SIG-M5 (cell line): ENCODE measurements around the gene KCNG2.
"Not testable (repeated sequence)": the region's sequence is repeated elsewhere in the genome, so short reads cannot be mapped to it uniquely, and the experiment has no call there.

Experiments used
- DNase-seq: peaks from one replicate; lab custom pipeline; 2025; lab: John Stamatoyannopoulos, UW

The KCNG2 gene

DNA sequence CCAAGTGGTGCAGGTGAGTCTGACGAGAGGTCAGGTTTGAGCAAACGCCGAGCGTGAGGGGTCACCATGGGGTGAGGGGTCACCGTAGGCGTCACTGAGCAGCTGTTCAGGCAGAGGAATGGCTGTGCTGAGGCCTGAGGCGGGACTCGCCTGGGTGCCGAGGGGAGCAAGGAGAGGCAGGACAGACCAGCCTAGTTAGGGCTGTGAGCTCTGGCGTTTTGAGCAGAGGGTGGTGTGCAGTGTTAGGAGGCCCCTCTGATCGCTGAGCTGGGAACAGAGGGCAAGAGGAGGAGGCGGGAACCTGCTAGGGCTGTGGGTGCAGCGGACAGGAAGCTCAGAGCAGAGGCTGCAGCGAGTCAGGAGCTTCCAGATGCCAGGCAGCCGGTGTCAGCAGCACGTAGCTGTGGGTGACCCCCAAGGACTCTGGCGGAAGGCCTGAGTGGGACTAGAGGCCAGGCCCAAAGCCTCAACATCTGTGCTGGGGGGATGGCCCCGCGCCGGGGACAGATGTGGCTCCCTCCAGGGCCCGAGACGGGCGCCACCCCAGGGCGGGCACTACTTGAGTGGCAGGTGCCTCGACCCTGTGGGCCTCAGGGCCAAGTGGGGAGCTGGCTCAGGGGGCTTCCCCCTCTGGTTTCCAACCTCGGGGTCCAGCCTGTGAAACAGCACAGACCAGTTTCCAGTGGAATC lies 55.7 kb downstream of the KCNG2 start:
- no peak for DNase-seq

DNA sequence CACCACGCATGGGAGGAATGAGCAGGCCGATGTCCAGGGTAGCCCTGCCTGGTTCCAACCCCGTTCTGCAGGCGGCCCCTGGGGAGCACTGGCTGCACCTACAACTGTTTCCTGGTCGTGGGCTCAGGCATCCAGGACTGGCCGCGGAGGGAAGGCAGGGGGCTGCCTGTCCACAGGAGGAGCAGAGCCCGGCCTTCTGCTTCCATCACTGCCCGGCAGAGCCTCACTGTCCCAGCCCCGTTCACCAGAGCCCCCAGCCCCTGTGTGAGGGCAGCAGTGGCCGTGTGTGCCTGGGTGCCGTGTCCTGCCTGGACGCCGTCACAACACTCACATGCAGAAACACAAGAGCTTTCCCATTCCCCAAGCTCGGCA lies 56.2 kb downstream of the KCNG2 start:
- DNase-seq = no peak

DNA sequence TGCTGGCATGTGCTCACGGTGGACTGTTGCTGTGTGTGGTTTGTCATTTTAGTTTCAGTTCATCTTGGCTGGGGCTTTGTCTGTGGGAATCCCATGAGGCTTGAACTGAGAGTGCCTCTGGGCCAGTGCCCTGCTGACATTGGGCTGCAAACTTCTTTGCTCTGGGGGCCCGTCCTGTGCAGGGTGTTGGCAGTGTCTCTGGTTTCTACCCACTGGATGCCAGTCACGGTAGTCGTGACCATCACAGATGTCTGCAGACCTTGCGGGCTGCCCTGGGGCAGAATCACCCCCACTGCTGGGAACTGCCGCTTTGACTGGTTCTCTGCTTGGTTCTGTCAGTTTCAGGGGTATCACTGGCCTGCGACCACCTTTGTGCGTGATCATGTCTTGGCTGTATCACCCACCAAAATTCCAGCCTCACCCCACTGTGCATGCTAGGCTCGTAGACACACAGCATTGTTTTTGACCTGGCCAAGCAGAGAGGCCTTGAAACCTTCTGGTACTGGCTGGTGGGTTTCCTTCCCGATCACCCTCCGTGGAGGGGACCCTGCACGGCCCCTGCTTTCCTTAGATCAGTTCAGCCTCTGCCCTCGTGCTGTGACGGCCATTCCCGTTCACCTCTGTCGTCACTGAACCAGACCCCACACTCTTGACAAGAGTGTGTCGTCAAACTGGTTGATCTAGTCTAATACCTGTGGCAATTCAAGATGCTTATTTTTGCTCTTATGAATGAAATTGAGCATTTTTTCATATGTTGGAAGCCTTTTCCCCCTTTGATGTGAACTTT lies 57.6 kb downstream of the KCNG2 start:
- no peak for DNase-seq

DNA sequence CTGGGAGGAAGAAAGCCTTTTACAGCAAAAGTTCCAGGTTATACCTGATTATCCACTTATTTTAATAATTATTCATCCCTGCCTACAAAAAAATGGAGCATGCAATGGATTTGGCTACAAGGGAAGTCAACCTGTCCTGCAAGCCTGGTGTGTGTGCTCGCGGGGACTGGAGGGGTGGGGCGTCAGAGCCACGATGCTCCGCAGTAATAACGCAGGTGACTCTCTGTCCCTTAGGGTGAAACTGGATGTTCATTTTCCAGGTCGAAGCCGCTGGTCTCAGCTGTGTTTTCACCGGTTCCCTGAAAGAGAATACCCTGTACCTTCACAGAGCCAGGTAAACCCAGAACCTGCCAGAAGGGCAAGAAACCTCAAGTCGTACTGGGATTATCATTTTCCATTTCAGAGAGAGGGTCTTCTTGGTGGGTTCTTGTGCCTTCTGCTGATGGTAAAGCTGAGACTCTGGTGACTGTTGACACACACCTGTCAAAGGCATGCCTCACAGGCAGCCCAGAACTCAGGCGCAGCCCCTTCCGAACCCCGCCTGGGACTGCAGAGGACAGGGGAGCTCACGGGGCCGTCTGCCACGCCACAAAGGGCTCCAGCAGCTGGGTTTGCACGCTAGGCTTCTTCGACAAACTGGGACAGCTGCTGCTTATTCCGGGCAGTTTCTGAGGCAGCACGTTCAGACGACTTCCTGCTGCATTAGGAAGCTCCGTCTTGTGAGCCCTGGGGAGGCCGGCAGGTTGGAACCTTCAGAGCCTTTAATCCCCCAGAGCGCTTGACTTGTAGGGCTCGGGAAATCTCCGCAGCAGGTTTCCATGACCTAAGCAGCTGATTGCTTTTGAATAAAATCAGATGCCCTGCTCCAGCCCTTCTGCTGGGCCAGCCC lies 58.6 kb downstream of the KCNG2 start:
- DNase-seq = no peak

DNA sequence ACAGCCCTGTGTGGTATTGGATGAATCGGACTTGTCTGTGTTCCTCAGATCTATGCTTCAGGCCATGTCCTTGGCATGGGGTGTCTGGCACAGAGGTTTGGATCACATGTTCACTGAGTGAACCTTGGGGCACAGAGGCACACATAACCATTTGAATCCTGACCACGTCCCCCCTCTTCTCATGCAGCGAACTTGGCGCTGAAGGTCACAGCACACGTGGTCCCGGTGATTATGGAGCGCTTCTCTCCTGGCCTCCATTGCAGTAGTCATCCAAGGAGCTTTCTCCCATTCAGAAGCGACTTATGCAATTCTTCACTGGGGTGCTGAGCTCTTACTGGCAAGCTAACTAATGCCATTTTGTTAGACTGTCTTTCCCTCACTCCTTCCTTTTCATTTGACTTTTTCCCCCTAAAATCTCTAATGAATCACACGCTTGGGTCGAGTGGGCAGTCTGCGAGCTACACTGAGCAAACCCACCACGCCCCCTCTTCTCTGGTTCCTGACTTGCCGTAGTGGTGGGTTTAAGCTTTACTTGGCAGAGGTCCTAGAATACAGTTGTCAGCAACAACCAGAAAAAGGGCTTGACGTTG lies 59.4 kb downstream of the KCNG2 start:
- no peak for DNase-seq

DNA sequence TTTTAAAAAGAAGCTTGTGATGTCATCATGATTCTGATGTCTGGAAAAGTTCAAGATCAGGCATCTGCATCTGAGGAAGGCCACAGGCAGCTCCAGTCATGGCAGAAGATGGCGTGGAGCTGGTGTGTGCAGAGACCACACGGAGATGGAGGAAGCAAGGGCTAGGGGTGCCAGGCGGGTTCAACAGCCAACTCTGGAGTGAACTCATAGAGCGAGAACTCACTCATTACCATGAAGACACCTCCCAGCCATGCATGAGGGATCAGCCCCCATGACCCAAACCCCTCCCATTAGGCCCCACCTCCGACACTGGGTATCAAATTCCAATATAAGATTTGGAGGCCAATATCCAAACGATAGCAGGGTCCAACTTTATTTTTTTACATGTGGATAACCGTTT lies 61.6 kb downstream of the KCNG2 start:
- DNase-seq = no peak

DNA sequence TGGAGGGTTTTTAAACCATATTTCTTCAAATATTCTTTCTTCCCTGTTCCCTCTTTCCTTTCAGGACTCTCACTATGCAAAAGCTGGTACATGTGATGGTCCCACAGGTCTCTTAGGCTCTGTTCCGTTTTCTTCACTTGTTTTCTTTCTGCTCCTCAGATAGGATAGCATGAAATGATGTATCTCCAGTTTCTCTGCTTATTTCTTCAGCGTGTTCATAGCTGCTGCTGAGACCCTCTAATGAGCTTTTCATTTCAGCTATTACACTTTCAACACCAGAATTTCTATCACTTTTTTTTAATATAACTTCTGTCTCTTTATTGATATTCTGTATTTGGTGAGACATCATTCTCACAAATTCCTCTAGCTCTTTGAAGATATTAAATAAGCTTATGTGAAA lies 63.9 kb downstream of the KCNG2 start:
- no peak for DNase-seq

DNA sequence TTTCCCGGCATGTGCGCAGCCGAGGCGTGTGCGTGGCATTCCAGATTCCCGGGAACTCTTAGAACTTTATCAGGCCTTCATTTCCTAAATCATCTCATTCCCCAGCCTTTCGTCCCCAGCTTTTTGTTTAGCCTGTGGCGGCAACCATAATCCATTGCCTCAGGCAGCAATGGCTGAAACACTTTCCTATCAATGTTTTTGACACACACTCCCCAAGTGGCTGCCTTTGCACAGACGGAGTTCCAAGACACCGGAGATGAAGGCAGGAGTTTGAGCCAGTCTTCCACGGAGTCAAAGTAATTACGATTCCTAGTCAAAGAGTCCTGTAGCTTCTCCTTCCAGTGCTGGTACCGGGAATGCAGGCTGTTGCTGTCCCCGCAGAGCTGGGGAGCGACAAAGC lies 64.8 kb downstream of the KCNG2 start:
- no peak for DNase-seq

DNA sequence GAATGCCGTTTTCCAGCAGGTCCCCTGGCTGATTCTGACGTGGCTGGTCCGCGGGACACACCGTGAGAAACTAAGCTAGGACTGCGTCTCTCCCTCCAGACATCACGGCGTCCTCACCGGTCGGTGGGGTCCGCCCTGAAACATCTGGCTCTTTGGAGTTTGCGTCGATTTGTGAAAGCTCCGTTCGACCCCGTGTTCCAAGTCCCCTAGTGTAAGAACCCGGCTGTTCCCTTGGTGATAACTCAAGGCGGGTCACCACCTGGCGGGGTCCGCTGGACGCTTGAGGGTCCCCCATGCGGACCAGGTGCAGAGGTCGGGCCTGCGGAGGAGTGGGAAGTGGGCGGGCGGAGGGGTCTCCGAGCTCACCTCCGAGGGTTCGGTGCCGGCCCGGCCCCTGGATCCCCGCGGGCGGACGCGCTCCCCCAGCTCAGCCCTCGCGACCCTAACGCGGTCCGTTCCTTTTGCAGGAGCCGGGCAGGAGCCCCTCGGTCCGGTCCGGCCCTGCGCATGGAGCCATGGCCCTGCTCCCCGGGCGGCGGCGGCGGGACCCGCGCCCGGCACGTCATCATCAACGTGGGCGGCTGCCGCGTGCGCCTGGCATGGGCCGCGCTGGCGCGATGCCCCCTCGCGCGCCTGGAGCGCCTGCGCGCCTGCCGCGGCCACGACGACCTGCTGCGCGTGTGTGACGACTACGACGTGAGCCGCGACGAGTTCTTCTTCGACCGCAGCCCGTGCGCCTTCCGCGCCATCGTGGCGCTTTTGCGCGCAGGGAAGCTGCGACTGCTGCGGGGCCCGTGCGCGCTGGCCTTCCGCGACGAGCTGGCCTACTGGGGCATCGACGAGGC lies 65.6 kb downstream of the KCNG2 start:
- no peak for DNase-seq

DNA sequence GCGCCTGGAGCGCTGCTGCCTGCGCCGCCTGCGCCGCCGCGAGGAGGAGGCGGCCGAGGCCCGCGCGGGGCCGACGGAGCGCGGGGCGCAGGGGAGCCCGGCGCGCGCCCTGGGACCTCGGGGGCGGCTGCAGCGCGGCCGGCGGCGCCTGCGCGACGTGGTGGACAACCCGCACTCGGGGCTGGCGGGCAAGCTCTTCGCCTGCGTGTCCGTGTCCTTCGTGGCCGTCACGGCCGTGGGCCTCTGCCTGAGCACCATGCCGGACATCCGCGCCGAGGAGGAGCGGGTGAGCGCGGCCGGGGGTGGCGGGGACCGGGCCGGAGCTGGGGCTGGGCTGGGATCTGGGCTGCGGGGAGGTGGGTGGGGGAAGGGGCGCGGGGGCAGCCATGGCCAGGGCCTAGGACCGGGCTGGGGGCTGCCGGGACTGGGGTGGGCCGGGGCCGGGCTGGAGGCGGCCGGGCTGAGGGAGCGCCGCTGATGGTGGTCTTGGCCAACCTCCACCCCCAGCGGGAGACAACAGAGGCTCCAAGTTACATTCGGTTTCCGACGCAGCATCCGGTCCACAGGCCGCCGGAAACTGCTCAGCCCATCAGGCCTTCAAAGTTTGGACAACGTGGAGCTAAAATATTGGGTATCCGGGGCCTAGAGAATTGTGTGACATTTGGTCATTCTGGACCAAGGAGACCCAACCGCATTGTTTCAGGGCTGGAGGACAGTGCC lies 66.4 kb downstream of the KCNG2 start:
- no peak for DNase-seq

DNA sequence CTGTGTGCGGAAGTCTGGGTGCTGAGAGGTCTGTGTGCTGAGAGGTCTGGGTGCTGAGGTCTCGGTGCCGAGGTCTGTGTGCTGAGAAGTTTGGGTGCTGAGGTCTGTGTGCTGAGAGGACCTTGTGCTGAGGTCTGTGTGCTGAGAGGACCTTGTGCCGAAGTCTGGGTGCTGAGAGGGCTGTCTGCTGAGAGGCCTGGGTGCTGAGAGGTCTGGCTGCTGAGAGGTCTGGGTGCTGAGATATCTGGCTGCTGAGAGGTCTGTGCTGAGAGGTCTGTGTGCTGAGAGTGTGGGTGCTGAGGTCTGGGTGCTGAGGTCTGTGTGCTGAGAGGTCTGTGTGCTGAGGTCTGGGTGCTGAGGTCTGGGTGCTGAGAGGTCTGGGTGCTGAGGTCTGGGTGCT lies 67.2 kb downstream of the KCNG2 start:
- not testable (repeated sequence) for DNase-seq

DNA sequence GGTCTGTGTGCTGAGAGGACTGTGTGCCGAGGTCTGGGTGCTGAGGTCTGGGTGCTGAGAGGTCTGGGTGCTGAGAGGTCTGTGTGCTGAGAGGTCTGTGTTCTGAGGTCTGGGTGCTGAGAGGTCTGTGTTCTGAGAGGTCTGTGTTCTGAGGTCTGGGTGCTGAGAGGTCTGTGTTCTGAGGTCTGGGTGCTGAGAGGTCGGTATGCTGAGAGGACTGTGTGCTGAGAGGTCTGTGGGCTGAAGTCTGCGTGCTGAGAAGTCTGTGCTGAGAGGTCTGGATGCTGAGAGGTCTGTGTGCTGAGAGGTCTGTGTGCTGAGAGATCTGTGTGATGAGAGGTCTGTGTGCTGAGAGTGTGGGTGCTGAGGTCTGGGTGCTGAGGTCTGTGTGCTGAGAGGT lies 68.2 kb downstream of the KCNG2 start:
- DNase-seq = not testable (repeated sequence)

DNA sequence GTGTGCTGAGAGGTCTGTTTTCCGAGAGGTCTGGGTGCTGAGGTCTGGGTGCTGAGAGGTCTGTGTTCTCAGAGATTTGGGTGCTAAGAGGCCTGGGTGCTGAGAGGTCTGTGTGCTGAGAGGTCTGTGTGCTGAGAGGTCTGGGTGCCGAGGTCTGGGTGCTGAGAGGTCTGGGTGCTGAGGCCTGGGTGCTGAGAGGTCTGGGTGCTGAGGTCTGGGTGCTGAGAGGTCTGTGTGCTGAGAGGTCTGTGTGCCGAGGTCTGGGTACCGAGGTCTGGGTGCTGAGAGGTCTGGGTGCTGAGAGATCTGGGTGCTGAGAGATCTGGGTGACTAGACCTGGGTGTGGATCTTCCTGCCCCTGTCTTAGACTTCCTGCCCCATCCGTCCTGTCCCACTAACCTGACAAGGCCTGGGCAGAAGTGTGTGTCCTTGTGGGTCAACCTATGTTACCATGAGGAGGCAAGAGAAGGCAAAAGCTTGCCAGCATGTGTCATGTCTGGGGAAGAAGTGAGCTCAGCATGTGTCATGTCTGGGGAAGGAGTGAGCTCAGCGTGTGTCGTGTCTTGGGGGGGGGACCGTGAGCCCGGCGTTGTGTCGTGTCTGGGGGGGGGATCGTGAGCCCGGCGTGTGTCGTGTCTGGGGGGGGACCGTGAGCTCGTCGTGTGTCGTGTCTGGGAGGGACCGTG lies 69.3 kb downstream of the KCNG2 start:
- no peak for DNase-seq

DNA sequence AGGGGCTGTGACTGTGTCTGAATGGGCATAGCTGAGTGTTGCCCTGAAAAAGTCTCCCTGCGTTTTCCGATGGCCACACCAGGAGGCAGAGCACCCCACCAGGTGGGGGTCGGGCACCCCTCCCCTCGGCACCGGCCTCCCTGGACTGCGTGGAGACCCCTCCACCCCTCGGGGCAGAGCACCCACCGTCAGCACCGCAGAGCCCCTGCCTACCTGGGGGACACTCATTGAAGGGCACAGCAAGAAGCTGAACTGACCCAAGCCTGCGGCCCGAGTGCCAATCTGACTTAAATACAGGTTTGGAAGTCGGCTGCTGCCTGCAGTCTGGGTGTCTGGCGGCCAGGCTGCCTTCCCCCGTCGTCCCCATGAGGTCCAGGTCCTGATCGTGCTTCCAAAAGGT lies 69.9 kb downstream of the KCNG2 start:
- DNase-seq = no peak

DNA sequence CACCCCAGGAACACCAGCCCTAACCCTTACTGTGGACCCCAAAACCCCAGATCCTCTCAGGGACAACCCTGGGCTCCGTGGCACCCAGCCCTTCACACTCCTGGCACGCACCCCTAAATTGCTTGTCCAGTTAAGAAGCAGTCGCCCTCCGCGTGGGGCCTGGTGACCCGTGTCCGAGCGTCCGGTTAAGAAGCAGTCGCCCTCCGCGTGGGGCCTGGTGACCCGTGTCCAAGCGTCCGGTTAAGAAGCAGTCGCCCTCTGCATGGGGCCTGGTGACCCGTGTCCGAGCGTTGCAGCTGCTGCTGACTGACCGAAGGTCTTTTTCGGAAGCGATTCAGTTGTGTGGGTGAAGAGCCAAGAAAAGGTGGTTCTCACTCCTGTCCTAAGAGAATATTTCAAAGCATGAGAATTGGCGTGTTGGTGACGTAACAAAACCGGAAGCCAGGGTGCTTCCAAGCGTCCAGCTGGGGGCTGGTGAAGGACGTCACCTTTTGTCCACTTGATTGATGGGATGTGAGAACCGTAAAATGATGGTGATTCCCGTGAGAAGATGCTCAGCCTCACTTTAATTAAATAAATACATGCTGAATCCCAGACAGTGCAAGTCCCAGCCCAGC lies 70.5 kb downstream of the KCNG2 start:
- no peak for DNase-seq

DNA sequence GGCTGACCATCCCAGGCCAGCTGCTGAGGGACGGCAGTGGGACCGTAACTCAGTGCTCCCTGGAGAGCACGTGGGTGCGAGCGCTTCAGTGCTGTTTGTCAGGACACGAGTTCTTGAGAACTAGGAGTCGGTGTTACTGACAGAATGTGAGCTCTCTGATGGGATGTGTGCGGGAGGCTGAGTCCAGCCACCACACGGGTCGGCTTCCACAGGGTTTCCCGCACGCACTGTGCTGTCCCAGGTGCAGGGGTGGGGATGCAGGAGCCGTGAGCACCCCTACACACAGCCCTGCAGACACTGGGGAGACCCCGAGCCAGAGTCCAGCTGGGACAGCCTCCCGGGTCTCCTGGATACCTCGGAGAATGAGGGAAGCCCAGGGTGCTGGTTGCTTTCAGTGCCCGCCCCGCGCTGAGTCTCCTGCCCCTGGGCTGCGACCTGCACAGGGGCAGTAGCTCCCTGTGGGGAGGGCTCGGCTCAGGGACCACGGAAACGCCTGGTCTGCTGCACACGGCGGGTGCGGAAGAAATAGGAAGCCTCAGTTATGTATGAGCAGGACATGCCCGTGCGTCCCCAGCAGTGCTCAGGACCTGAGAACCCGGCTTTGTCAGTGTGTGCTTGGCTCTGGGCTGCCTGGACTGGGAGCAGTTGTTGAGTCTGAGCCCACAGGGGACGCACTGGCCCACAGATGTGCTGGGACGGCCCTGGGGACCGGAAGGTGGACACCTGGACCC lies 71.2 kb downstream of the KCNG2 start:
- DNase-seq = no peak

DNA sequence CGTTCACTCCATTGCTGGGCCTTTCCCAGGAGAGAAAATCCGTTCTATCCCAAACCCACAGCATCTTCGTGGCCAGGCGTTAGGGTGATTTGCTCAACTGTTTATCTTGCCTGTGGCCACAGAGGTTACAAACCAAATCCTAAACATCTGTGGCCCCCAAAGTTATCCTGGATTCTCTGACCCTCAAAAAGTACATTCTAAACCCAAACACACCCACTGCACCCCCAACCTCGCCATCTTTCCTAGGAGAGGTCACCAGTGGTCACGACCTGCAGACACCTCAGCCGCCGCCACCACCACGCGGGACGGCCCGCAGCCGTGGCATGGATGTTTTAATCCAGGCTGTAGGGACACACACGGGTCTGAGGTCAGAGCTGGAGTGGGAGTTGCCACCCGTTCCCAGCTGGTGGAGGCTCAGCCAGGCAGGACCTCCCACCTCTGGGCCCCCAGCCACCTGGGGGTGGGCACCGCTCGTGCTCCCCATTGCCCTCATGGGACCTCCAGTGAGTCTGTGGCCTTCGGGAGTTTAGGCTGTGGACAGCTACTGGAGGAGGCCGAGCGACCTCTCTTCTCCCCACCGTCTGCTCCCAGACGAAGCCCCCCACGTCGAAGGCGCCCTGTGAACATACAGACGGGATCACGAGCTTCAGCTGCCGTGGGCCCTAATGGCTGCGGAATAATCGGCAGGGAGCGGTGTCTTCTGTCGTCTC lies 72.0 kb downstream of the KCNG2 start:
- DNase-seq = no peak

DNA sequence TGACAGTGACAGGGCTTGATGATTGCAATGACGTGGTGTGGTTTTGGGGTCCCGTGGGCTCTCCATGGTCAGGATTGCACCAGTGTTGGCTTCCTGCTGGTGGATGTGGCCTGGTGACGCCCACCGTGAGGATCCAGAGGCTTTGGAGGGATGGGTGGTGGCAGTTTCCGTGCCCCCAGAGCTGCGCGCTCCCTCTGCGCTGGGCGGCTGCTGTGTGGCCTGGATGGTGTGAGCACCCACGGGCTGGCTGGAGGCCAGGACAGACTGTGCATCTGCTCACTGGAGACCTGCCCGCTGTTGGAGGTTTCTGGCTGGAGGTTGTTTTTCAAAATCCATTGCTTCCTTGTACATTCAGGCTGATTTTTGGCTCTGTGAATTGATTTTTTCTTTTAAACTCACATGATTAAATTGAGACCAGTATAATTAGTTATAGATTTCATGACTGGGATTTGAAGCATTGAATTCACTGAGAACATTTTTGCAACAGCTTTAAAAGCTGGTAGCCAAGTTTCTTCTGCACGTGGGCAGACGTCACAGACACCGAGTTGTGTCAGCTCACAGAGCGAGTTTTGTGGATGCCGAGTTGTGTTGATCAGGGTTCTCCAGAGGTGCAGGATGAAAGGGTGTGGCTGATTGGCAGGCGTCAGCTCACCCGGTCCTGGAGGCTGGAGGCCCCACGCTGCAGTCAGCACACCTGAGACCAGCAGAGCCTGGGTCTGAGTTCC lies 72.7 kb downstream of the KCNG2 start:
- no peak for DNase-seq
